H1 (cell line): Measurements from ENCODE around the gene CXCL6. TPM values are rescaled to one million over a fixed set of nuclear protein-coding genes. Genes with fewer than 3 reads are reported as not detected.

ENCODE experiments used
- CTCF ChIA-PET: fragments of 300-600 bp; sonication (Branson Sonifier 250); formaldehyde crosslinking; loops from one replicate; lab custom pipeline; 2021; ENCODE audit not compliant: partially characterized antibody; lab: Charles Lee
- POLR2A ChIA-PET: fragments of 300-600 bp; sonication (Branson Sonifier 250); formaldehyde crosslinking; loops from one replicate; lab custom pipeline; 2021; ENCODE audit warnings: inconsistent platforms; ENCODE audit not compliant: partially characterized antibody; lab: Charles Lee
- DNase-seq, 2 experiments: peaks; one replicate each; pipeline versions ENCODE4 v3.0.0 to v3.0.0-alpha.2; 2010 to 2022; ENCODE audit warnings: low spot score in 2 of 2, low read depth in 1 of 2, mixed read lengths in 1 of 2
- FAIRE-seq: peaks from 2 replicates; lab custom pipeline; 2011; peaks lifted over from hg19 to GRCh38; lab: Jason Lieb, UNC
- H2AFZ ChIP-seq: 2 replicates; pipeline ENCODE4 v1.8.1; 2012; ENCODE audit warnings: low read length, inconsistent platforms
- H2AK5ac ChIP-seq: 2 replicates; pipeline ENCODE4 v1.6.1; 2013; ENCODE audit warnings: low read depth, low read length
- H2BK120ac ChIP-seq: replicated peaks from 2 replicates; pipeline ENCODE3; 2013; ENCODE audit warnings: low read depth, low read length, inconsistent platforms
- H2BK12ac ChIP-seq: 2 replicates; pipeline ENCODE4 v1.6.1; 2013; ENCODE audit warnings: low read depth, low read length
- H2BK15ac ChIP-seq: 2 replicates; pipeline ENCODE4 v1.6.1; 2013; ENCODE audit warnings: low read length
- H2BK20ac ChIP-seq: 2 replicates; pipeline ENCODE4 v1.6.1; 2013; ENCODE audit warnings: low read length
- H2BK5ac ChIP-seq: 2 replicates; pipeline ENCODE4 v1.6.1; 2013; ENCODE audit warnings: low read depth, low read length
- H3K14ac ChIP-seq: 2 replicates; pipeline ENCODE4 v1.6.1; 2013; ENCODE audit warnings: inconsistent platforms; ENCODE audit not compliant: insufficient read length
- H3K18ac ChIP-seq: 2 replicates; pipeline ENCODE4 v1.6.1; 2013; ENCODE audit warnings: low read length; ENCODE audit errors: extremely low read depth
- H3K23ac ChIP-seq: 2 replicates; pipeline ENCODE4 v1.6.1; 2013; ENCODE audit warnings: inconsistent platforms; ENCODE audit not compliant: insufficient read length
- H3K23me2 ChIP-seq: 2 replicates; pipeline ENCODE4 v1.6.1; 2013; ENCODE audit warnings: low read depth, low read length
- H3K27ac ChIP-seq: 2 replicates; pipeline ENCODE4 v1.6.1; 2011; ENCODE audit warnings: low read depth, low read length, inconsistent platforms
- H3K27me3 ChIP-seq, 4 experiments: replicated peaks in 1 of 4; 1 replicate in 1 of 4; 2 replicates in 3 of 4; pipeline versions ENCODE4 v1.6.1 to v1.8.1; 2011 to 2013; ENCODE audit warnings: low read length in 3 of 4, mild to moderate bottlenecking in 3 of 4, inconsistent platforms in 2 of 4, mixed read lengths in 2 of 4, moderate library complexity in 1 of 4; ENCODE audit not compliant: control insufficient read depth in 3 of 4, insufficient read depth in 3 of 4; ENCODE audit errors: extremely low read depth in 1 of 4
- H3K36me3 ChIP-seq, 4 experiments: 2 replicates each; pipeline versions ENCODE4 v1.6.1 to v1.8.1; 2011 to 2013; ENCODE audit warnings: mild to moderate bottlenecking in 4 of 4, low read length in 3 of 4, moderate library complexity in 2 of 4, control low read depth in 1 of 4, inconsistent platforms in 1 of 4; ENCODE audit not compliant: insufficient read depth in 4 of 4, control insufficient read depth in 2 of 4
- H3K4ac ChIP-seq: replicated peaks from 2 replicates; pipeline ENCODE3; 2013; ENCODE audit warnings: low read length, low read depth, mixed read lengths, inconsistent platforms; ENCODE audit not compliant: insufficient read length
- H3K4me1 ChIP-seq, 4 experiments: replicated peaks in 1 of 4; 1 replicate in 1 of 4; 2 replicates in 3 of 4; pipeline versions ENCODE4 v1.6.1 to v1.8.1; 2011 to 2013; ENCODE audit warnings: low read length in 3 of 4, inconsistent platforms in 2 of 4, mixed read lengths in 1 of 4; ENCODE audit not compliant: insufficient read depth in 4 of 4, control insufficient read depth in 3 of 4
- H3K4me2 ChIP-seq, 2 experiments: 2 replicates each; pipeline versions ENCODE4 v1.6.1 to v1.8.1; 2011 to 2013; ENCODE audit warnings: low read depth in 2 of 2, low read length in 2 of 2, control low read depth in 1 of 2, inconsistent platforms in 1 of 2, mild to moderate bottlenecking in 1 of 2; ENCODE audit not compliant: insufficient read depth in 1 of 2
- H3K4me3 ChIP-seq, 4 experiments: fragments of 200-600, 300-600 bp in 1 of 4; sonication (generic), shearing (Covaris generic), sonication (Bioruptor Twin) in 1 of 4; 2 replicates each; pipeline versions ENCODE4 v1.5.1 to v1.8.1; 2011 to 2016; ENCODE audit warnings: low read length in 4 of 4, low read depth in 3 of 4, control low read depth in 2 of 4, inconsistent platforms in 2 of 4, mild to moderate bottlenecking in 2 of 4, mixed read lengths in 1 of 4, moderate library complexity in 1 of 4; ENCODE audit not compliant: insufficient read depth in 2 of 4; ENCODE audit errors: extremely low read depth in 1 of 4
- H3K56ac ChIP-seq: replicated peaks from 2 replicates; pipeline ENCODE3; 2013; ENCODE audit warnings: low read depth, mild to moderate bottlenecking, mixed read lengths, low read length, inconsistent platforms; ENCODE audit not compliant: insufficient read length
- H3K79me1 ChIP-seq: 2 replicates; pipeline ENCODE4 v1.6.1; 2013; ENCODE audit warnings: low read depth, low read length, control low read depth
- H3K79me2 ChIP-seq, 2 experiments: 2 replicates each; pipeline versions ENCODE4 v1.6.1 to v1.8.1; 2012 to 2013; ENCODE audit warnings: low read length in 2 of 2, mild to moderate bottlenecking in 2 of 2, inconsistent platforms in 1 of 2; ENCODE audit not compliant: insufficient read depth in 2 of 2, control insufficient read depth in 1 of 2
- H3K9ac ChIP-seq, 4 experiments: replicated peaks in 1 of 4; 1 replicate in 1 of 4; 2 replicates in 3 of 4; pipeline versions ENCODE4 v1.6.1 to v1.8.1; 2011 to 2013; ENCODE audit warnings: low read depth in 3 of 4, low read length in 3 of 4, control low read depth in 2 of 4, mild to moderate bottlenecking in 2 of 4, moderate library complexity in 2 of 4, inconsistent platforms in 1 of 4; ENCODE audit errors: extremely low read depth in 1 of 4
- H3K9me3 ChIP-seq, 2 experiments: 2 replicates each; pipeline versions ENCODE4 v1.6.1 to v1.8.1; 2012 to 2013; ENCODE audit warnings: mild to moderate bottlenecking in 2 of 2, moderate library complexity in 2 of 2, control low read depth in 1 of 2, inconsistent platforms in 1 of 2, low read depth in 1 of 2, low read length in 1 of 2, mixed read lengths in 1 of 2; ENCODE audit not compliant: insufficient read depth in 2 of 2
- H4K20me1 ChIP-seq, 2 experiments: replicated peaks in 1 of 2; 2 replicates each; pipeline versions ENCODE3 to v1.8.1; 2011 to 2013; ENCODE audit warnings: inconsistent platforms in 2 of 2, low read length in 2 of 2, mild to moderate bottlenecking in 1 of 2; ENCODE audit not compliant: insufficient read depth in 2 of 2, control insufficient read depth in 1 of 2
- H4K5ac ChIP-seq: 2 replicates; pipeline ENCODE4 v1.6.1; 2013; ENCODE audit warnings: low read length, low read depth, mixed read lengths, inconsistent platforms; ENCODE audit not compliant: insufficient read length
- H4K8ac ChIP-seq: 2 replicates; pipeline ENCODE4 v1.8.0; 2013; ENCODE audit warnings: mild to moderate bottlenecking, moderate library complexity, low read length, inconsistent platforms; ENCODE audit not compliant: insufficient read depth; ENCODE audit errors: extremely low read depth
- H4K91ac ChIP-seq: replicated peaks from 2 replicates; pipeline ENCODE3; 2013; ENCODE audit warnings: low read length, mixed read lengths, inconsistent platforms; ENCODE audit not compliant: insufficient read length
- ASH2L ChIP-seq: fragments of 200-600, 300-600 bp; sonication (generic); IDR thresholded peaks from one replicate; pipeline ENCODE4 v1.7.1; 2017; ENCODE audit warnings: low read length
- EP300 ChIP-seq, 2 experiments: IDR thresholded peaks; 1 replicate in 1 of 2; 2 replicates in 1 of 2; pipeline ENCODE4 v1.6.1; 2011 to 2012; ENCODE audit warnings: low read depth in 2 of 2, low read length in 2 of 2, mild to moderate bottlenecking in 2 of 2, borderline replicate concordance in 1 of 2, inconsistent platforms in 1 of 2, moderate library complexity in 1 of 2
- EZH2 ChIP-seq: fragments of 200-600 bp; sonication (generic); IDR thresholded peaks from 2 replicates; pipeline ENCODE4 v1.7.1; 2012; ENCODE audit warnings: low read depth, mild to moderate bottlenecking, moderate library complexity, low read length, inconsistent platforms; ENCODE audit not compliant: severe bottlenecking
- PHF8 ChIP-seq: fragments of 200-600 bp; sonication (generic); conservative IDR thresholded peaks from 2 replicates; pipeline ENCODE4 v1.7.1; 2012; ENCODE audit warnings: low read depth, mild to moderate bottlenecking, inconsistent platforms, low read length, moderate library complexity
- SUZ12 ChIP-seq: fragments of 200-600 bp; sonication (generic); IDR thresholded peaks from 2 replicates; pipeline ENCODE4 v1.6.1; 2012; ENCODE audit warnings: mild to moderate bottlenecking, inconsistent platforms, low read length, moderate library complexity, mixed read lengths
- WGBS, 2 experiments: shearing (Covaris generic) in 1 of 2; methylation state at CpG; one replicate each; pipeline versions ENCODE4 v1.1.6 to v1.1.7; 2013 to 2015; ENCODE audit warnings: low lambda C conversion rate in 2 of 2, mixed read lengths in 2 of 2, inconsistent platforms in 1 of 2, low coverage in 1 of 2, missing lambda C conversion rate in 1 of 2; ENCODE audit not compliant: insufficient replicate concordance in 2 of 2, insufficient coverage in 1 of 2, insufficient read length in 1 of 2; ENCODE audit errors: extremely low coverage in 1 of 2, missing lambda C conversion rate in 1 of 2; 5-methylcytosine and 5-hydroxymethylcytosine counted together
- polyA plus RNA-seq, 7 experiments: library from polyadenylated mRNA; depleted of rRNA in 3 of 7; stranded (reverse) in 5 of 7; unstranded in 2 of 7; fragments of >200 nt in 5 of 7; fragments of 200-250 nt in 2 of 7; gene quantifications; 1 replicate in 5 of 7; 2 replicates in 1 of 7; 4 replicates in 1 of 7; pipeline versions ENCODE4 v1.2.1 to v1.2.3, GENCODE V29; 2011 to 2013; ENCODE audit warnings: missing spikeins in 2 of 7, mixed read lengths in 2 of 7
- total RNA-seq: library from RNA; stranded (reverse); fragmentation: NEBNext Ultra II Directional; extraction: Animal tissue kit (Norgen Biotek cat#: 25700); gene quantifications from 2 replicates; pipeline ENCODE4 v1.2.1, GENCODE V29; 2021
- TF ChIP-seq, protein P1 (sequence below): IDR thresholded peaks from 2 replicates; pipeline ENCODE4 v1.6.1; 2012; ENCODE audit warnings: low read length, inconsistent platforms

CXCL6 gene
- total and polyA plus RNA-seq, 2 of the 8 experiments (the other 6 are each of a cell fraction or from before 2014, with no cell fraction given), result 6.3 to 8.0 TPM

GRCh38 chr4:73831569-73831968 is 4.9 kb upstream of the CXCL6 start:
- TF ChIP-seq EZH2, result no peak
- TF ChIP-seq ASH2L, result no peak
- no peak for TF ChIP-seq SUZ12
- TF ChIP-seq PHF8, result no peak
- no peak for TF ChIP-seq EP300 (IDR thresholded peaks at IDR 0.05; ENCODE audit: borderline replicate concordance in 1 of 2, low read depth in 2 of 2, low read length in 2 of 2)
- TF ChIP-seq, protein P1, sequence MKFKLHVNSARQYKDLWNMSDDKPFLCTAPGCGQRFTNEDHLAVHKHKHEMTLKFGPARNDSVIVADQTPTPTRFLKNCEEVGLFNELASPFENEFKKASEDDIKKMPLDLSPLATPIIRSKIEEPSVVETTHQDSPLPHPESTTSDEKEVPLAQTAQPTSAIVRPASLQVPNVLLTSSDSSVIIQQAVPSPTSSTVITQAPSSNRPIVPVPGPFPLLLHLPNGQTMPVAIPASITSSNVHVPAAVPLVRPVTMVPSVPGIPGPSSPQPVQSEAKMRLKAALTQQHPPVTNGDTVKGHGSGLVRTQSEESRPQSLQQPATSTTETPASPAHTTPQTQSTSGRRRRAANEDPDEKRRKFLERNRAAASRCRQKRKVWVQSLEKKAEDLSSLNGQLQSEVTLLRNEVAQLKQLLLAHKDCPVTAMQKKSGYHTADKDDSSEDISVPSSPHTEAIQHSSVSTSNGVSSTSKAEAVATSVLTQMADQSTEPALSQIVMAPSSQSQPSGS, result no peak
- POLR2A ChIA-PET, result no interaction called here

More at GRCh38 chr4:73831569-73831968, 4.9 kb upstream of the CXCL6 start:
- no peaks in the 10 kb centered on the region; a peak in 1 of 7 replicates for H3K27me3 ChIP-seq
- no peaks in the 10 kb centered on the region for H3K79me1 ChIP-seq
- DNase-seq (no peak), FAIRE-seq (no peak)
- no peak overlapping the region for H2BK12ac ChIP-seq
- no peak overlapping the region for H3K14ac ChIP-seq
- no peak overlapping the region for H3K23ac ChIP-seq
- H2BK20ac ChIP-seq, result no peak overlapping the region
- no peak overlapping the region for H3K9ac ChIP-seq
- H4K91ac ChIP-seq, result no peak overlapping the region
- WGBS, 2 experiments, result 87% methylated on average over 2 of the region's 2 CpGs; no CpG with 5 or more reads in 1 of the 2 experiments
- H3K4me2 ChIP-seq, result no peak overlapping the region
- no peaks in the 10 kb centered on the region for H3K79me2 ChIP-seq
- H3K23me2 ChIP-seq, result peaks cover 2% of the 10 kb centered on the region; the same call in 1 of the 2 replicates
- no peaks in the 10 kb centered on the region for H4K20me1 ChIP-seq
- no peak overlapping the region for H3K56ac ChIP-seq
- no peak overlapping the region for H3K4me3 ChIP-seq
- no peak overlapping the region for H3K18ac ChIP-seq
- no peak overlapping the region for H4K8ac ChIP-seq
- H2AFZ ChIP-seq, result no peak overlapping the region
- H3K36me3 ChIP-seq, result no peaks in the 10 kb centered on the region; a peak in 1 of 8 replicates
- H3K4me1 ChIP-seq, result no peaks in the 10 kb centered on the region
- H2BK120ac ChIP-seq, result no peak overlapping the region
- no peak overlapping the region for H2BK15ac ChIP-seq
- no peak overlapping the region for H3K27ac ChIP-seq
- H3K9me3 ChIP-seq, result 0 out of 4 replicates have a peak, but pooled peaks cover 0 to 4% of the 10 kb centered on the region in 2 experiments
- H3K4ac ChIP-seq, result no peak overlapping the region
- no peak overlapping the region for H4K5ac ChIP-seq
- no peak overlapping the region for H2AK5ac ChIP-seq
- CTCF ChIA-PET, result no interaction called here
- H2BK5ac ChIP-seq, result no peak overlapping the region
